Measurements from ENCODE around the gene CTSF.
A peak's percentile ranks its signal among the peaks of the same experiment; 100 is the strongest.
"Not testable (repeated sequence)": the region's sequence is repeated elsewhere in the genome, so short reads cannot be mapped to it uniquely, and the experiment has no call there.

Gene CTSF

GRCh38 chr11:66589996-66590675, 21.7 kb upstream of the CTSF start:
- H3K4me3 ChIP-seq (ENCODE audit: control insufficient read depth, low read depth, low read length): no peak overlapping the region
- no peak for TF ChIP-seq CTCF (IDR thresholded peaks at IDR 0.05; ENCODE audit: control insufficient read depth, insufficient read depth, low read depth, low read length, missing control alignments)
- no peak for DNase-seq (ENCODE audit: low read depth)

GRCh38 chr11:66589315-66589714, 20.9 kb upstream of the CTSF start:
- DNase-seq (ENCODE audit: low read depth); H3K4me3 ChIP-seq (ENCODE audit: control insufficient read depth, low read depth, low read length): not testable (repeated sequence)

- TF ChIP-seq CTCF (IDR thresholded peaks at IDR 0.05; ENCODE audit: control insufficient read depth, insufficient read depth, low read depth, low read length, missing control alignments): no peak
- H3K4me3 ChIP-seq (ENCODE audit: control insufficient read depth, low read depth, low read length): no peak overlapping the region
- no peak for DNase-seq (ENCODE audit: low read depth)
Measured at GRCh38 chr11:66586136-66586535, 17.7 kb upstream of the CTSF start.

- DNase-seq (ENCODE audit: low read depth); H3K4me3 ChIP-seq (ENCODE audit: control insufficient read depth, low read depth, low read length): not testable (repeated sequence)
Measured at GRCh38 chr11:66585447-66585846, 17.0 kb upstream of the CTSF start.

- DNase-seq (ENCODE audit: low read depth): not testable (repeated sequence)
Measured at GRCh38 chr11:66582565-66583147, 14.2 kb upstream of the CTSF start.

GRCh38 chr11:66581261-66581660, 12.9 kb upstream of the CTSF start:
- DNase-seq (ENCODE audit: low read depth): no peak
- TF ChIP-seq CTCF (IDR thresholded peaks at IDR 0.05; ENCODE audit: control insufficient read depth, insufficient read depth, low read depth, low read length, missing control alignments): no peak
- H3K4me3 ChIP-seq (ENCODE audit: control insufficient read depth, low read depth, low read length): no peak overlapping the region

More at GRCh38 chr11:66582565-66583147, 14.2 kb upstream of the CTSF start:
- H3K4me3 ChIP-seq (ENCODE audit: control insufficient read depth, low read depth, low read length): not testable (repeated sequence)

GRCh38 chr11:66580803-66581202, 12.4 kb upstream of the CTSF start:
- no peak for DNase-seq (ENCODE audit: low read depth)
- H3K4me3 ChIP-seq (ENCODE audit: control insufficient read depth, low read depth, low read length): no peak overlapping the region
- no peak for TF ChIP-seq CTCF (IDR thresholded peaks at IDR 0.05; ENCODE audit: control insufficient read depth, insufficient read depth, low read depth, low read length, missing control alignments)

GRCh38 chr11:66579017-66579606, 10.7 kb upstream of the CTSF start:
- TF ChIP-seq CTCF (IDR thresholded peaks at IDR 0.05; ENCODE audit: control insufficient read depth, insufficient read depth, low read depth, low read length, missing control alignments): peak; percentile 85
- no peak overlapping the region for H3K4me3 ChIP-seq (ENCODE audit: control insufficient read depth, low read depth, low read length)
- peak; percentile 23 for DNase-seq (ENCODE audit: low read depth)

Measured in AG09309 (cell line).